Fibroblast of lung (primary cell): ENCODE results near the gene ALPP. TPM values are rescaled to one million over a fixed set of nuclear protein-coding genes. Genes with fewer than 3 reads are reported as not detected.

Experiments
- DNase-seq, 2 donors: peaks; one replicate each; pipeline versions ENCODE4 v3.0.0 to v3.0.0-alpha.2; 2010; ENCODE audit warnings: low read depth in 2 of 2
- H2AFZ ChIP-seq: 2 replicates; pipeline ENCODE4 v1.5.1; 2012; ENCODE audit warnings: low read length, control low read depth, inconsistent platforms
- H3K27ac ChIP-seq: 2 replicates; pipeline ENCODE4 v1.5.1; 2011; ENCODE audit warnings: low read length, control low read depth; ENCODE audit not compliant: insufficient read depth
- H3K27me3 ChIP-seq: 2 replicates; pipeline ENCODE4 v1.5.1; 2011; ENCODE audit warnings: mild to moderate bottlenecking, low read length; ENCODE audit not compliant: control insufficient read depth, insufficient read depth
- H3K36me3 ChIP-seq: 2 replicates; pipeline ENCODE4 v1.5.1; 2011; ENCODE audit warnings: low read length; ENCODE audit not compliant: control insufficient read depth, insufficient read depth
- H3K4me1 ChIP-seq: 2 replicates; pipeline ENCODE4 v1.5.1; 2011; ENCODE audit warnings: low read length; ENCODE audit not compliant: control insufficient read depth, insufficient read depth; ENCODE audit errors: extremely low read depth
- H3K4me2 ChIP-seq: 2 replicates; pipeline ENCODE4 v1.5.1; 2011; ENCODE audit warnings: low read length, control low read depth; ENCODE audit not compliant: insufficient read depth; ENCODE audit errors: extremely low read depth
- H3K4me3 ChIP-seq, 4 experiments: fragments of 200-600 bp in 1 of 4; sonication (generic) in 1 of 4; replicated peaks in 1 of 4; 2 replicates each; pipeline ENCODE4 v1.5.1; 2011 to 2016; ENCODE audit warnings: low read length in 4 of 4, low read depth in 3 of 4, mild to moderate bottlenecking in 3 of 4, control low read depth in 2 of 4, inconsistent platforms in 1 of 4, mixed read lengths in 1 of 4; ENCODE audit not compliant: insufficient read depth in 1 of 4; ENCODE audit errors: control extremely low read depth in 1 of 4
- H3K79me2 ChIP-seq: 2 replicates; pipeline ENCODE4 v1.5.1; 2012; ENCODE audit warnings: mild to moderate bottlenecking, low read length, inconsistent platforms; ENCODE audit not compliant: control insufficient read depth, insufficient read depth
- H3K9ac ChIP-seq: 2 replicates; pipeline ENCODE4 v1.5.1; 2011; ENCODE audit warnings: mild to moderate bottlenecking, low read length, control low read depth; ENCODE audit not compliant: insufficient read depth
- H3K9me3 ChIP-seq: 2 replicates; pipeline ENCODE4 v1.5.1; 2012; ENCODE audit warnings: low read depth, low read length; ENCODE audit not compliant: control insufficient read depth, insufficient read depth
- H4K20me1 ChIP-seq: 2 replicates; pipeline ENCODE4 v1.5.1; 2011; ENCODE audit warnings: low read length; ENCODE audit not compliant: control insufficient read depth, insufficient read depth; ENCODE audit errors: extremely low read depth
- EZH2 ChIP-seq: IDR thresholded peaks from 2 replicates; pipeline ENCODE4 v1.5.1; 2012; ENCODE audit warnings: low read length, control low read depth, mild to moderate bottlenecking; ENCODE audit errors: missing control alignments
- polyA plus RNA-seq, 2 donors: library from polyadenylated mRNA; depleted of rRNA in 1 of 2; stranded (reverse) in 1 of 2; unstranded in 1 of 2; fragments of >200 nt; gene quantifications; 2 replicates each; pipeline ENCODE4 v1.2.1, GENCODE V29; 2011 to 2012; ENCODE audit warnings: missing spikeins in 1 of 2
- total RNA-seq: library from RNA; depleted of rRNA; stranded (reverse); fragments of >200 nt; gene quantifications from 2 replicates; pipeline ENCODE4 v1.2.1, GENCODE V29; 2014
- TF ChIP-seq, protein P1 (sequence below), 2 donors: IDR thresholded peaks in 1 of 2; conservative IDR thresholded peaks in 1 of 2; 1 replicate in 1 of 2; 2 replicates in 1 of 2; pipeline ENCODE4 v1.5.1; 2011 to 2012; ENCODE audit warnings: low read length in 2 of 2, control low read depth in 1 of 2, inconsistent platforms in 1 of 2, low read depth in 1 of 2, mild to moderate bottlenecking in 1 of 2

The ALPP gene
- total and polyA plus RNA-seq, 2 donors (not counting 1 experiment from before 2014, with no cell fraction given): not detected

DNA sequence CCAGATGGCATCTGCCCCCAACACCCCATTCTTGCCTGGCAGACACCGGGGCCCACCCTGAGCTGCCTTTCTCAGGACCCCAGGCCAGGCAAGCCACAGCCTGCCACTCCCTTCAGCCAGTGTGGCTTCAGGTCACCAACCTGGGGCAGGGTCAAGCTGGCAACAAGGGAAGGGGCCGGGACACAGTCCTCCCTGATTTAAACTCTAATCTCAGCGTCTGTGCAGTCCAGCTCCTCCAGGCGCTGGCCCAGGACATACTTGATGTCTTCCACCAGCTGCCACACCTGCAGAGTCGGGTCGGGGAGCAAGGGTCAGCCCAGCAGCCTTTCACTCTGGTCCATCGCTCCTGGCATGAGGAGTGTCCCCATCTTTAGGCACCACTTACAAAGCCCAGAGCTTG lies 29.0 kb upstream of the ALPP start:
- Histone ChIP-seq H3K4me1 (no peaks in the 10 kb centered on the region), H3K79me2 (no peaks in the 10 kb centered on the region), H4K20me1 (no peaks in the 10 kb centered on the region), H2AFZ (no peak overlapping the region), H3K9me3 (no peaks in the 10 kb centered on the region), H3K36me3 (no peaks in the 10 kb centered on the region), H3K27me3 (peaks cover 20% of the 10 kb centered on the region), H3K27ac (no peak overlapping the region), H3K9ac (no peak overlapping the region), H3K4me3 (no peak overlapping the region), H3K4me2 (no peak overlapping the region)
- TF ChIP-seq, protein P1, sequence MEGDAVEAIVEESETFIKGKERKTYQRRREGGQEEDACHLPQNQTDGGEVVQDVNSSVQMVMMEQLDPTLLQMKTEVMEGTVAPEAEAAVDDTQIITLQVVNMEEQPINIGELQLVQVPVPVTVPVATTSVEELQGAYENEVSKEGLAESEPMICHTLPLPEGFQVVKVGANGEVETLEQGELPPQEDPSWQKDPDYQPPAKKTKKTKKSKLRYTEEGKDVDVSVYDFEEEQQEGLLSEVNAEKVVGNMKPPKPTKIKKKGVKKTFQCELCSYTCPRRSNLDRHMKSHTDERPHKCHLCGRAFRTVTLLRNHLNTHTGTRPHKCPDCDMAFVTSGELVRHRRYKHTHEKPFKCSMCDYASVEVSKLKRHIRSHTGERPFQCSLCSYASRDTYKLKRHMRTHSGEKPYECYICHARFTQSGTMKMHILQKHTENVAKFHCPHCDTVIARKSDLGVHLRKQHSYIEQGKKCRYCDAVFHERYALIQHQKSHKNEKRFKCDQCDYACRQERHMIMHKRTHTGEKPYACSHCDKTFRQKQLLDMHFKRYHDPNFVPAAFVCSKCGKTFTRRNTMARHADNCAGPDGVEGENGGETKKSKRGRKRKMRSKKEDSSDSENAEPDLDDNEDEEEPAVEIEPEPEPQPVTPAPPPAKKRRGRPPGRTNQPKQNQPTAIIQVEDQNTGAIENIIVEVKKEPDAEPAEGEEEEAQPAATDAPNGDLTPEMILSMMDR (conservative IDR thresholded peaks at IDR 0.05 in 1 of 2, IDR thresholded peaks at IDR 0.05 in 1 of 2; ENCODE audit: low read depth in 1 of 2, low read length in 2 of 2): no peak
- no peak for TF ChIP-seq EZH2
- DNase-seq: no peak

DNA sequence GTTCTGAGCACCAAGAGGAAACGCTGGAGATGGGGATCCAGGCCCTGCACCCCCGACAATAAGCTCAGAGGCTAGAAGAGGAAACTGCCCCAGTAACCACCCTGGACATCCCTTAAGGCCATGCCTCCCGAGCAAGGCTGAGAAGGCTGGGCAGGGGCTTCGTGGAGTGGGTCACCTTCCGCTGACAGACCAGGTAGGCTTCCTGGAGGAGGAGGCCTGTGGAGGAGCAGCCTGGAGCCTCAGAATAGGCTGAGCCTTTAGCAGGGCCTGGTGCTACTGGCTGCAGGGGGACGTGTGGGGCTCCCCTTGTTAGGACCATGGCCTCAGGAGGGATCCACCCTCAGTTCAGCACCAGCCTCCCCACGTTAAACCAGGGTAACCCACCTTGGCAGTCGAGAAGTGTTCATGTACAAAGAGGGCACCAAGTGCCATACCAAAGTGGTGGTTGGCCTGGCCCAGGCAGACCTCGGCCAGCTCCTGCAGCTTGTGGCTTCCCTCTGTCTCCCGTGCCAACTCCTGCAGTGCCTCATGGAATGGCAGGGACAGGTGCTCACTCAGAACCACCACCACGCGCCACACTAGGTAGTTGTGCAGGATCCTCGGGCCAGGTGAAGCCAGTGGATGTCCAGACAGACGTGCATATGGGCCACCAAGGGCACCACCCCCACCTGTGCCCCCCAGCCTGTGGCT lies 28.5 kb upstream of the ALPP start:
- H2AFZ ChIP-seq: no peak overlapping the region
- H3K4me2 ChIP-seq: no peak overlapping the region
- peaks cover 20% of the 10 kb centered on the region for H3K27me3 ChIP-seq
- DNase-seq: no peak
- TF ChIP-seq, protein P1 (conservative IDR thresholded peaks at IDR 0.05 in 1 of 2, IDR thresholded peaks at IDR 0.05 in 1 of 2; ENCODE audit: low read depth in 1 of 2, low read length in 2 of 2): no peak
- TF ChIP-seq EZH2: no peak
- no peak overlapping the region for H3K9ac ChIP-seq
- no peaks in the 10 kb centered on the region for H3K9me3 ChIP-seq
- no peak overlapping the region for H3K4me3 ChIP-seq
- no peaks in the 10 kb centered on the region for H4K20me1 ChIP-seq
- H3K27ac ChIP-seq: no peak overlapping the region
- H3K4me1 ChIP-seq: no peaks in the 10 kb centered on the region
- H3K79me2 ChIP-seq: no peaks in the 10 kb centered on the region
- no peaks in the 10 kb centered on the region for H3K36me3 ChIP-seq

DNA sequence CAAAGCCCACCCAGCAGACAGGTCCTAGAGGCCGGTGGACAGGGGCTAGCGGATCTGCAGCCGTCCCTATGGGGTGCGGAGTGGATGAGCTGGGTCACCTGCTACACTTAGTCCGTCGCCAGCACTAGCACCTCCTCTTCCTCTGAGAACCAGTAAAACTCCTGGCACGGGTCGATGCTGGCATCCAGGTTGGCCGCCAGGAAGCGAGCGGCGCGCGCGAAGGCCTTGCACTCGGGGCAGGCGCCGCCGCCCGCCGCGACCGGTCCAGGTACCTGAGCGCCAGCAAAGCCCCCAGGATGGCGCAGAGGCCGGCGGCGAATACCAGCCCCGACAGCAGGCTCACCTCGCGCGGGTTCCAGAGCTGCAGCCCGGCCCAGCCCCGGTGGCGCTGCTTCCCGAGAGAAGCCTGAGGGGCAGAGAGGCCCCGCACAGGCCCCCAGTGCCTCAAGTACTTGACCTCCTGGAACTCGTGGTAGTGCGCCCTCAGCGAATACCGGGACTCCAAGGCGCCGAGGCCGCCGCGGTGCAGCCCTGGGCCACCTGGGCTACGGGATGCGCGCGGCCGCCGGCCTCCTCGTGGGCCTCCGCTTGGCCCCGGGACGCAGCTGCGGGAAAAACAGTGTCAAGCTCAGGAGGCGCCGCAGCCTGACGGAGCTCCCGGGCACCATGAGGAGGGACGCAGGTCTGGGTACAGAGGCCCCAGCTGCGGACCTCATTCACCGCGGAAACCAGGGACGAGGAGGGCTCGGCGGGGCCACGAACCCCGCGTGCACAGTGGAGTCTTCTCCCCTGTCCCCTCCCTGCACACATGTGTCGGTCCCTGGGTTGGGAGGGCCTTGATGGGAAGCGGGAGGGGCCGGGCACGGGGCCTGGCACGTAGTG lies 27.5 kb upstream of the ALPP start:
- H3K4me3 ChIP-seq: no peak overlapping the region
- no peak overlapping the region for H3K9ac ChIP-seq
- H3K79me2 ChIP-seq: no peaks in the 10 kb centered on the region
- no peaks in the 10 kb centered on the region for H3K9me3 ChIP-seq
- no peak overlapping the region for H2AFZ ChIP-seq
- H4K20me1 ChIP-seq: no peaks in the 10 kb centered on the region
- TF ChIP-seq, protein P1 (conservative IDR thresholded peaks at IDR 0.05 in 1 of 2, IDR thresholded peaks at IDR 0.05 in 1 of 2; ENCODE audit: low read depth in 1 of 2, low read length in 2 of 2): no peak
- no peak for TF ChIP-seq EZH2
- H3K36me3 ChIP-seq: no peaks in the 10 kb centered on the region
- no peaks in the 10 kb centered on the region for H3K4me1 ChIP-seq
- no peak overlapping the region for H3K4me2 ChIP-seq
- no peak overlapping the region for H3K27ac ChIP-seq
- DNase-seq: no peak
- H3K27me3 ChIP-seq: peaks cover 20% of the 10 kb centered on the region
